Measurements from ENCODE around the gene OR2T6. TPM values are rescaled to one million over a fixed set of nuclear protein-coding genes. Genes with fewer than 3 reads are reported as not detected.

OR2T6 gene
- polyA plus RNA-seq, 1 donor from 2014 or later: not detected

DNA sequence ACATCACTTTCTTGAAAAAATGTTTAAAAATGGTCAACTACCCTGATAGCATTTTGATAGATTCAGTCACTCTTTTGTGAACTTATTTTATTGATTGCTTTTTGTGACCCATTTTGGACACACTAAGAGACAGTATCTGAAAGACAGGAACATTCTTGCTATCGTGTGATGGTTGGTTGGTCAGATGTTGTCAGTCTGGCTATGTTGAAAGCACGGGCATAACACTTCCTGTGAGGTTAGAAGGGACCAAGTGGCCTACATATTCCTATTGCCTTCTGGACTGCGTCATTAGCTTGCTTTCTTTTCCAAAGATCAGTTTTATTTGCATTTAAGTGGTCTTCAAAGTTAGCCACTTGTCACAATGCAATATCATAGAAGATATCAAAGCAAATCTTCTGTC, 1.4 kb downstream of the OR2T6 start:
- H4K20me1 ChIP-seq (ENCODE audit: insufficient read depth): no peaks in the 10 kb centered on the region
- no peaks in the 10 kb centered on the region for H3K27me3 ChIP-seq (ENCODE audit: insufficient read depth, low read depth, low read length)
- no peaks in the 10 kb centered on the region for H3K36me3 ChIP-seq (ENCODE audit: insufficient read depth, low read length)
- no peaks in the 10 kb centered on the region for H3K9me3 ChIP-seq (ENCODE audit: low read length)
- no peaks in the 10 kb centered on the region for H3F3A ChIP-seq (ENCODE audit: insufficient read depth, low read length, poor library complexity, severe bottlenecking)
- H2AFZ ChIP-seq (ENCODE audit: low read depth, low read length): no peak overlapping the region
- H3K9me2 ChIP-seq (ENCODE audit: insufficient read depth, low read length): no peaks in the 10 kb centered on the region
- H3K27ac ChIP-seq (ENCODE audit: low read length): no peak overlapping the region
- H3K4me2 ChIP-seq (ENCODE audit: low read length): no peak overlapping the region
- no peak overlapping the region for H3K4me3 ChIP-seq (ENCODE audit: low read length)
- H3K9ac ChIP-seq (ENCODE audit: low read length): no peak overlapping the region
- no peaks in the 10 kb centered on the region for H3K79me2 ChIP-seq (replicated peaks; ENCODE audit: insufficient read depth, low read length)
- TF ChIP-seq, protein P1, sequence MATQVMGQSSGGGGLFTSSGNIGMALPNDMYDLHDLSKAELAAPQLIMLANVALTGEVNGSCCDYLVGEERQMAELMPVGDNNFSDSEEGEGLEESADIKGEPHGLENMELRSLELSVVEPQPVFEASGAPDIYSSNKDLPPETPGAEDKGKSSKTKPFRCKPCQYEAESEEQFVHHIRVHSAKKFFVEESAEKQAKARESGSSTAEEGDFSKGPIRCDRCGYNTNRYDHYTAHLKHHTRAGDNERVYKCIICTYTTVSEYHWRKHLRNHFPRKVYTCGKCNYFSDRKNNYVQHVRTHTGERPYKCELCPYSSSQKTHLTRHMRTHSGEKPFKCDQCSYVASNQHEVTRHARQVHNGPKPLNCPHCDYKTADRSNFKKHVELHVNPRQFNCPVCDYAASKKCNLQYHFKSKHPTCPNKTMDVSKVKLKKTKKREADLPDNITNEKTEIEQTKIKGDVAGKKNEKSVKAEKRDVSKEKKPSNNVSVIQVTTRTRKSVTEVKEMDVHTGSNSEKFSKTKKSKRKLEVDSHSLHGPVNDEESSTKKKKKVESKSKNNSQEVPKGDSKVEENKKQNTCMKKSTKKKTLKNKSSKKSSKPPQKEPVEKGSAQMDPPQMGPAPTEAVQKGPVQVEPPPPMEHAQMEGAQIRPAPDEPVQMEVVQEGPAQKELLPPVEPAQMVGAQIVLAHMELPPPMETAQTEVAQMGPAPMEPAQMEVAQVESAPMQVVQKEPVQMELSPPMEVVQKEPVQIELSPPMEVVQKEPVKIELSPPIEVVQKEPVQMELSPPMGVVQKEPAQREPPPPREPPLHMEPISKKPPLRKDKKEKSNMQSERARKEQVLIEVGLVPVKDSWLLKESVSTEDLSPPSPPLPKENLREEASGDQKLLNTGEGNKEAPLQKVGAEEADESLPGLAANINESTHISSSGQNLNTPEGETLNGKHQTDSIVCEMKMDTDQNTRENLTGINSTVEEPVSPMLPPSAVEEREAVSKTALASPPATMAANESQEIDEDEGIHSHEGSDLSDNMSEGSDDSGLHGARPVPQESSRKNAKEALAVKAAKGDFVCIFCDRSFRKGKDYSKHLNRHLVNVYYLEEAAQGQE (IDR thresholded peaks at IDR 0.05; ENCODE audit: borderline replicate concordance): no peak
- TF ChIP-seq TAF1 (IDR thresholded peaks at IDR 0.05; ENCODE audit: low read depth) (no peak), POLR2AphosphoS5 (IDR thresholded peaks at IDR 0.05) (no peak), EZH2 (IDR thresholded peaks at IDR 0.05; ENCODE audit: borderline replicate concordance, insufficient read depth, low read length, poor library complexity, severe bottlenecking) (no peak), SMC3 (conservative IDR thresholded peaks at IDR 0.05; ENCODE audit: poor library complexity) (no peak), MXI1 (conservative IDR thresholded peaks at IDR 0.05; ENCODE audit: poor library complexity, severe bottlenecking) (no peak), RAD21 (conservative IDR thresholded peaks at IDR 0.05) (no peak), EP300 (conservative IDR thresholded peaks at IDR 0.05; ENCODE audit: poor library complexity, severe bottlenecking) (no peak)
- TF ChIP-seq, protein P2, sequence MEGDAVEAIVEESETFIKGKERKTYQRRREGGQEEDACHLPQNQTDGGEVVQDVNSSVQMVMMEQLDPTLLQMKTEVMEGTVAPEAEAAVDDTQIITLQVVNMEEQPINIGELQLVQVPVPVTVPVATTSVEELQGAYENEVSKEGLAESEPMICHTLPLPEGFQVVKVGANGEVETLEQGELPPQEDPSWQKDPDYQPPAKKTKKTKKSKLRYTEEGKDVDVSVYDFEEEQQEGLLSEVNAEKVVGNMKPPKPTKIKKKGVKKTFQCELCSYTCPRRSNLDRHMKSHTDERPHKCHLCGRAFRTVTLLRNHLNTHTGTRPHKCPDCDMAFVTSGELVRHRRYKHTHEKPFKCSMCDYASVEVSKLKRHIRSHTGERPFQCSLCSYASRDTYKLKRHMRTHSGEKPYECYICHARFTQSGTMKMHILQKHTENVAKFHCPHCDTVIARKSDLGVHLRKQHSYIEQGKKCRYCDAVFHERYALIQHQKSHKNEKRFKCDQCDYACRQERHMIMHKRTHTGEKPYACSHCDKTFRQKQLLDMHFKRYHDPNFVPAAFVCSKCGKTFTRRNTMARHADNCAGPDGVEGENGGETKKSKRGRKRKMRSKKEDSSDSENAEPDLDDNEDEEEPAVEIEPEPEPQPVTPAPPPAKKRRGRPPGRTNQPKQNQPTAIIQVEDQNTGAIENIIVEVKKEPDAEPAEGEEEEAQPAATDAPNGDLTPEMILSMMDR (IDR thresholded peaks at IDR 0.05; ENCODE audit: poor library complexity, severe bottlenecking): no peak

- no peaks in the 10 kb centered on the region for H3K79me2 ChIP-seq (replicated peaks; ENCODE audit: insufficient read depth, low read length)
- no peaks in the 10 kb centered on the region for H3K9me2 ChIP-seq (ENCODE audit: insufficient read depth, low read length)
- H3K9ac ChIP-seq (ENCODE audit: low read length): no peak overlapping the region
- H3K27me3 ChIP-seq (ENCODE audit: insufficient read depth, low read depth, low read length): no peaks in the 10 kb centered on the region
- TF ChIP-seq EP300 (conservative IDR thresholded peaks at IDR 0.05; ENCODE audit: poor library complexity, severe bottlenecking) (no peak), SMC3 (conservative IDR thresholded peaks at IDR 0.05; ENCODE audit: poor library complexity) (no peak), EZH2 (IDR thresholded peaks at IDR 0.05; ENCODE audit: borderline replicate concordance, insufficient read depth, low read length, poor library complexity, severe bottlenecking) (no peak), TAF1 (IDR thresholded peaks at IDR 0.05; ENCODE audit: low read depth) (no peak)
- TF ChIP-seq, protein P2 (IDR thresholded peaks at IDR 0.05; ENCODE audit: poor library complexity, severe bottlenecking): no peak
- TF ChIP-seq, protein P1 (IDR thresholded peaks at IDR 0.05; ENCODE audit: borderline replicate concordance): no peak
- no peak overlapping the region for H2AFZ ChIP-seq (ENCODE audit: low read depth, low read length)
- H3F3A ChIP-seq (ENCODE audit: insufficient read depth, low read length, poor library complexity, severe bottlenecking): no peaks in the 10 kb centered on the region
- H3K4me2 ChIP-seq (ENCODE audit: low read length): no peak overlapping the region
- no peaks in the 10 kb centered on the region for H4K20me1 ChIP-seq (ENCODE audit: insufficient read depth)
- peaks cover 7% of the 10 kb centered on the region for H3K9me3 ChIP-seq (ENCODE audit: low read length)
- no peak overlapping the region for H3K4me3 ChIP-seq (ENCODE audit: low read length)
- no peaks in the 10 kb centered on the region for H3K36me3 ChIP-seq (ENCODE audit: insufficient read depth, low read length)
- H3K27ac ChIP-seq (ENCODE audit: low read length): no peak overlapping the region
Measured at GRCh38 chr1:248380854-248381253, 5.3 kb downstream of the OR2T6 start.

All from neural cell (in vitro differentiated cells).